K562 (cell line): ENCODE measurements around the gene DGCR6L. TPM values are rescaled to one million over a fixed set of nuclear protein-coding genes. Genes with fewer than 3 reads are reported as not detected.
A peak's percentile ranks its signal among the peaks of the same experiment; 100 is the strongest.
"Not testable (repeated sequence)": the region's sequence is repeated elsewhere in the genome, so short reads cannot be mapped to it uniquely, and the experiment has no call there.

Source experiments
- ATAC-seq: fragments of 200-7000 bp; cut with Tn5 transposase; 3 replicates; pipeline ENCODE4 v1.9.1; 2020; ENCODE audit warnings: moderate library complexity
- BruUV-seq: library from RNA; stranded (reverse); fragments of 400-500 nt; replicated peaks from 2 replicates; lab custom pipeline; 2021; lab: Mats Ljungman, UMichigan
- CTCF ChIA-PET: fragments of 300-600 bp; formaldehyde crosslinking; extraction: SDS; loops from one replicate; lab custom pipeline; 2021; ENCODE audit warnings: low intra/inter-chr PET ratio; lab: Yijun Ruan, JAX
- POLR2A ChIA-PET: fragments of 300-600, 350-650 bp; sonication (Branson Sonifier 250); formaldehyde crosslinking; extraction: SDS; loops from one replicate; lab custom pipeline; 2021; ENCODE audit warnings: antibody characterized with exemption, inconsistent platforms; lab: Yijun Ruan, JAX
- DNase-seq, 4 experiments: peaks; one replicate each; pipeline versions ENCODE4 v3.0.0 to v3.0.0-alpha.2; 2011 to 2018; ENCODE audit warnings: low spot score in 3 of 4, mixed read lengths in 3 of 4; ENCODE audit errors: extremely low read depth in 1 of 4
- FAIRE-seq: peaks from 2 replicates; lab custom pipeline; 2011; peaks lifted over from hg19 to GRCh38; lab: Jason Lieb, UNC
- H2AFZ ChIP-seq: 2 replicates; pipeline ENCODE4 v1.6.0; 2011; ENCODE audit warnings: low read depth, low read length, control low read depth, inconsistent platforms
- H3K27ac ChIP-seq: fragments of 200-600 bp; 3 replicates; pipeline ENCODE4 v1.8.0; 2011; ENCODE audit warnings: low read depth, mild to moderate bottlenecking, control low read depth, inconsistent platforms, low read length, moderate library complexity, mixed read lengths; ENCODE audit errors: extremely low read depth
- H3K27me3 ChIP-seq, 2 experiments: fragments of 300-600 bp in 1 of 2; 2 replicates in 1 of 2; 3 replicates in 1 of 2; pipeline versions ENCODE4 v1.6.0 to v1.8.0; 2011; ENCODE audit warnings: inconsistent platforms in 2 of 2, low read length in 2 of 2, mild to moderate bottlenecking in 1 of 2, mixed read lengths in 1 of 2, moderate library complexity in 1 of 2; ENCODE audit not compliant: control insufficient read depth in 2 of 2, insufficient read depth in 2 of 2
- H3K36me3 ChIP-seq: fragments of 300-600 bp; 3 replicates; pipeline ENCODE4 v1.8.0; 2011; ENCODE audit warnings: mild to moderate bottlenecking, low read length, inconsistent platforms; ENCODE audit not compliant: control insufficient read depth, insufficient read depth
- H3K4me1 ChIP-seq, 2 experiments: fragments of 200-600 bp in 1 of 2; replicated peaks in 1 of 2; 2 replicates in 1 of 2; 3 replicates in 1 of 2; pipeline versions ENCODE4 v1.5.1 to v1.8.0; 2011; ENCODE audit warnings: inconsistent platforms in 2 of 2, low read length in 2 of 2, mild to moderate bottlenecking in 1 of 2, mixed read lengths in 1 of 2, moderate library complexity in 1 of 2; ENCODE audit not compliant: control insufficient read depth in 2 of 2, insufficient read depth in 2 of 2
- H3K4me2 ChIP-seq: 2 replicates; pipeline ENCODE4 v1.6.1; 2011; ENCODE audit warnings: low read length, control low read depth, inconsistent platforms, mixed read lengths; ENCODE audit not compliant: insufficient read depth
- H3K4me3 ChIP-seq: fragments of 200-600 bp; sonication (generic), shearing (Covaris generic); 2 replicates; pipeline ENCODE4 v1.5.1; 2016; ENCODE audit warnings: control low read depth, inconsistent platforms
- H3K79me2 ChIP-seq: fragments of 200-600 bp; 3 replicates; pipeline ENCODE4 v1.8.0; 2011; ENCODE audit warnings: low read length, inconsistent platforms; ENCODE audit not compliant: control insufficient read depth, insufficient read depth
- H3K9ac ChIP-seq, 2 experiments: 2 replicates each; pipeline versions ENCODE4 v1.6.0 to v1.6.1; 2011; ENCODE audit warnings: low read depth in 2 of 2, low read length in 2 of 2, control low read depth in 1 of 2, inconsistent platforms in 1 of 2, mild to moderate bottlenecking in 1 of 2, mixed read lengths in 1 of 2; ENCODE audit not compliant: insufficient read depth in 1 of 2
- H3K9me1 ChIP-seq: one replicate; pipeline ENCODE4 v1.6.0; 2011; ENCODE audit warnings: inconsistent platforms, mild to moderate bottlenecking, low read length, moderate library complexity; ENCODE audit not compliant: control insufficient read depth, insufficient read depth
- H3K9me3 ChIP-seq: replicated peaks from 2 replicates; pipeline ENCODE4 v1.5.1; 2011; ENCODE audit warnings: low read depth, low read length, inconsistent platforms; ENCODE audit not compliant: control insufficient read depth, insufficient read depth
- H4K20me1 ChIP-seq: replicated peaks from 2 replicates; pipeline ENCODE4 v1.6.1; 2011; ENCODE audit warnings: low read length, inconsistent platforms, mixed read lengths; ENCODE audit not compliant: control insufficient read depth, insufficient read depth
- BRCA1 ChIP-seq, 2 experiments: fragments of 450-650 bp in 1 of 2; sonication (generic) in 1 of 2; formaldehyde crosslinking in 1 of 2; IDR thresholded peaks; 2 replicates each; pipeline versions ENCODE4 v1.5.0 to v1.6.1; 2017 to 2020; ENCODE audit warnings: mild to moderate bottlenecking in 1 of 2, missing genetic modification reagents in 1 of 2
- CBFB ChIP-seq: sonication (generic); formaldehyde crosslinking; IDR thresholded peaks from 2 replicates; pipeline ENCODE4 v1.4.0; 2020; ENCODE audit warnings: mild to moderate bottlenecking, missing genetic modification reagents
- FOXM1 ChIP-seq, 2 experiments: fragments of 450-650 bp in 1 of 2; sonication (generic) in 1 of 2; formaldehyde crosslinking in 1 of 2; IDR thresholded peaks; 2 replicates each; pipeline versions ENCODE4 v1.6.1 to v1.9.0; 2017 to 2022; ENCODE audit warnings: low read depth in 2 of 2, mild to moderate bottlenecking in 2 of 2, missing genetic modification reagents in 1 of 2, moderate library complexity in 1 of 2
- MAZ ChIP-seq, 2 experiments: fragments of 450-650 bp in 1 of 2; sonication (generic) in 1 of 2; formaldehyde crosslinking; IDR thresholded peaks in 1 of 2; conservative IDR thresholded peaks in 1 of 2; 2 replicates each; pipeline versions ENCODE4 v1.4.0 to v1.5.0; 2020; ENCODE audit warnings: mild to moderate bottlenecking in 1 of 2, missing genetic modification reagents in 1 of 2
- MED1 ChIP-seq: sonication (generic); formaldehyde crosslinking; IDR thresholded peaks from 2 replicates; pipeline ENCODE4 v1.8.1; 2023; ENCODE audit warnings: missing genetic modification reagents, borderline replicate concordance
- NRF1 ChIP-seq, 2 experiments: fragments of 450-650 bp; IDR thresholded peaks in 1 of 2; conservative IDR thresholded peaks in 1 of 2; 2 replicates each; pipeline ENCODE4 v1.6.1; 2014; ENCODE audit warnings: mild to moderate bottlenecking in 2 of 2
- PHF20 ChIP-seq: fragments of 450-650 bp; IDR thresholded peaks from 2 replicates; pipeline ENCODE4 v1.6.1; 2018; ENCODE audit not compliant: partially characterized antibody
- WGBS: fragments of 100-300 bp; shearing (Covaris generic); methylation state at CpG from one replicate; pipeline ENCODE4 v1.1.6; 2016; ENCODE audit warnings: low coverage, mixed read lengths; ENCODE audit not compliant: insufficient coverage; ENCODE audit errors: missing lambda C conversion rate; 5-methylcytosine and 5-hydroxymethylcytosine counted together
- in situ Hi-C: fragments of 300-500 bp; cut with MboI; formaldehyde crosslinking; loops from 4 replicates; pipeline ENCODE4 v1.15.0; 2018; ENCODE audit warnings: inconsistent platforms, mixed read lengths
- intact Hi-C: fragments of 100-400 bp; cut with micrococcal nuclease; formaldehyde crosslinking; loops from 2 replicates; pipeline ENCODE4 v1.14.2; 2022
- polyA plus RNA-seq, 8 experiments: library from polyadenylated mRNA; depleted of rRNA in 4 of 8; stranded (reverse) in 5 of 8; unstranded in 3 of 8; fragments of >200 nt; fragmentation: Nextera tagmentation in 2 of 8; fragmentation: Illumina TruSeq in 1 of 8; extraction: Ambion mirVana in 2 of 8; extraction: Trizol in 1 of 8; gene quantifications; 2 replicates each; pipeline versions ENCODE4 v1.2.1 to v1.2.3, GENCODE V29; 2011 to 2014; ENCODE audit warnings: inconsistent platforms in 1 of 8, missing spikeins in 1 of 8
- total RNA-seq, 7 experiments: library from RNA; depleted of rRNA in 6 of 7; stranded (reverse); fragments of >200 nt in 6 of 7; fragmentation: Illumina TruSeq in 2 of 7; extraction: Trizol in 2 of 7; gene quantifications; 2 replicates each; pipeline versions ENCODE4 v1.2.1 to v1.2.3, GENCODE V29; 2011 to 2021; ENCODE audit warnings: low replicate concordance in 1 of 7

Gene DGCR6L
- total and polyA plus RNA-seq, 9 of the 15 experiments (the other 6 are each of a cell fraction or from before 2014, with no cell fraction given): 3.6 to 151 (median 51.0) TPM

DNA sequence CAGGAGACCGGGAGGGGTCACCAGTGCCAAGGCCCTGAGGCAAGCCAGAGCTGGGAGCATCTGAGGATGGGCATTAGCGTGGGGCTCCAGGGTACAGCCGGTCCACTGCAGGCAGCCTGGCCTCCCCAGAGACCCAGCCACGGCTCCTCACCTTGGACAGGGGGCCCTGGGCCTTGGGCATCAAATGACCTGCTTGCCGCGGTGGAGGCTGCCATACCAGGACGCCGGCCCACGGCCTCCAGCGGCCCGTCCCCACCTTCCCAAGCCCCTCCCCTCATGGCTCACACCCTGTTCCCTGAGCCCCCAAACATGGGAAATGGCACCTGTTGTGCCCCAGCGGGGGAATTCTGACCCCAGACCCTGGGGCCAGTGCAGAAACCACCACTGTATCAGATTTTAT is 39.0 kb downstream of the DGCR6L start (continued):
- no peak for TF ChIP-seq PHF20

DNA sequence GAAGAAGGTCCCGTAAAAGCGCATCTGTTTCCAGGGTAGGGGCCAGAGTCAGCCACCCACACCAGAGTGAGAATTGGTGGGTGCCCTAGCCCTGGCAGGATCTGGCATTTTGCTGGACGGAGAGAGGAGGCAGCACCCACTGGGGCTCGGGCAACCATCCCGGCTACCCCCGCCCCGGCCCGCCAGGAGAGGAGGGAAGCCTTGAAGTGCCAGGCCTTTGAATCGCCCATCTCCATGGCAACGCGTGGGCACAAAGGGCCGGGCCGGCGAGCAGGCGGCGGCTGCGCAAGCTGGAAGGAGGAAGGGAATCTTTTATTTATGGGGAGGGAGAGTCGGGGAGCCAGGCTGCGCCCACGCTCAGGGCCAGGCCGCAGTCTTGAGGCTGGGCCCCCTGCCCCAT is 39.7 kb downstream of the DGCR6L start:
- H3K9me3 ChIP-seq; H3K4me2 ChIP-seq; FAIRE-seq; intact Hi-C loops; ATAC-seq; H2AFZ ChIP-seq; H3K9me1 ChIP-seq; H3K79me2 ChIP-seq; H3K9ac ChIP-seq; H3K36me3 ChIP-seq; DNase-seq; BruUV-seq; H3K4me3 ChIP-seq; H3K27ac ChIP-seq; in situ Hi-C loops; TF ChIP-seq FOXM1 (IDR thresholded peaks at IDR 0.05; ENCODE audit: low read depth); BRCA1 (IDR thresholded peaks at IDR 0.05): not testable (repeated sequence)
- Histone ChIP-seq H3K4me1 (peaks cover 0 to 28% of the 10 kb centered on the region in 2 experiments; a peak in 3 of 5 replicates), H4K20me1 (peaks cover 23% of the 10 kb centered on the region), H3K27me3 (peaks cover 38 to 84% of the 10 kb centered on the region in 2 experiments; a peak in 4 of 5 replicates)
- ChIA-PET POLR2A (interaction anchor here (0.6 to 0.9 kb wide), 2 partner anchors 9 to 98 kb away, joined by 3 read pairs; no protein-coding TSS in a partner anchor), CTCF (interaction anchor here (0.6 kb wide), 1 partner anchor 315 kb away, joined by 3 read pairs; no protein-coding TSS in a partner anchor)
- 5% methylated on average over 18 of the region's 21 CpGs for WGBS
- TF ChIP-seq FOXM1 (CRISPR knock-in tag; IDR thresholded peaks at IDR 0.05; ENCODE audit: low read depth) (peak; percentile 47; the same call in 1 of the 2 replicates), MED1 (CRISPR knock-in tag) (0 out of 2 replicates have a peak, but pooled peaks have one; percentile 71), NRF1 (conservative IDR thresholded peaks at IDR 0.05 in 1 of 2, IDR thresholded peaks at IDR 0.05 in 1 of 2) (peak in 1 of 2 experiments; percentile 26; a peak in 2 of 4 replicates), BRCA1 (CRISPR knock-in tag; IDR thresholded peaks at IDR 0.05) (0 out of 2 replicates have a peak, but pooled peaks have one; percentile 41), CBFB (0 out of 2 replicates have a peak, but pooled peaks have one; percentile 9), MAZ (CRISPR knock-in tag; conservative IDR thresholded peaks at IDR 0.05 in 1 of 2, IDR thresholded peaks at IDR 0.05 in 1 of 2) (0 out of 4 replicates have a peak, but pooled peaks of 1 of the 2 experiments have one; percentile 3)
